H7 (cell line): ENCODE data around the gene TP53RK. TPM values are rescaled to one million over a fixed set of nuclear protein-coding genes. Genes with fewer than 3 reads are reported as not detected.

Experiments used
- DNase-seq: peaks from one replicate; pipeline ENCODE4 v3.0.0; 2012
- H3K27me3 ChIP-seq: 2 replicates; pipeline ENCODE4 v1.6.0; 2011; ENCODE audit warnings: mild to moderate bottlenecking, low read length; ENCODE audit not compliant: control insufficient read depth, insufficient read depth
- H3K36me3 ChIP-seq: replicated peaks from 2 replicates; pipeline ENCODE4 v1.5.1; 2011; ENCODE audit warnings: low read length; ENCODE audit not compliant: control insufficient read depth, insufficient read depth
- H3K4me3 ChIP-seq: 2 replicates; pipeline ENCODE4 v1.5.1; 2011; ENCODE audit warnings: low read depth, mild to moderate bottlenecking, control low read depth, low read length, moderate library complexity; ENCODE audit not compliant: insufficient read depth
- total RNA-seq: library from RNA; depleted of rRNA; stranded (reverse); fragments of >200 nt; shearing (Covaris generic); gene quantifications from 2 replicates; pipeline ENCODE4 v1.2.3, GENCODE V29; 2014; rRNA removed

Gene TP53RK
- total RNA-seq, 1 experiment from 2014 or later = 20.0 TPM

DNA sequence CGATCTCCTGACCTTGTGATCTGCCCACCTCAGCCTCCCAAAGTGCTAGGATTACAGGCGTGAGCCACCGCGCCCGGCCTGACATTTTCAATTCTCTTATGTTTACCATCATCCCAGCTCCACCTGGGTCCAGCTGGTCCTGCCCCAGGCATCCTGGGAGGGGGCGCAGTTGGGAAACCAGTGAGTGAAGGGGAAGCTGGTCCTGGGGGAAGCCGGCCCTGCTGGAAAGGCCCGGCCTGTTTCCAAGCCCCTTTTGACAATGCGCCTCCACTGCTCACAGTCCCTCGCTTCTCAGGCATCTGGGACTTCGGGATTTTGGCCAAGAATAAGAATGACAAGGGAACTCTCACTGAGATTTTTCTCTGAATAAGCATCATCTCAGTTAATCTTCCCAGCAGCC, 52.2 kb downstream of the TP53RK start:
- H3K4me3 ChIP-seq = no peak overlapping the region
- H3K27me3 ChIP-seq = no peaks in the 10 kb centered on the region
- DNase-seq = no peak
- no peaks in the 10 kb centered on the region for H3K36me3 ChIP-seq

- no peaks in the 10 kb centered on the region for H3K27me3 ChIP-seq
- H3K4me3 ChIP-seq = no peak overlapping the region
- DNase-seq = no peak
- H3K36me3 ChIP-seq = no peaks in the 10 kb centered on the region
Measured at GRCh38 chr20:46636514-46636913, 52.7 kb downstream of the TP53RK start.

- no peak for DNase-seq
- no peaks in the 10 kb centered on the region for H3K27me3 ChIP-seq
- no peak overlapping the region for H3K4me3 ChIP-seq
- H3K36me3 ChIP-seq = no peaks in the 10 kb centered on the region
Measured at GRCh38 chr20:46635514-46636136, 53.6 kb downstream of the TP53RK start.

GRCh38 chr20:46634528-46634927, 54.7 kb downstream of the TP53RK start:
- H3K27me3 ChIP-seq = no peaks in the 10 kb centered on the region
- no peak overlapping the region for H3K4me3 ChIP-seq
- no peak for DNase-seq
- no peaks in the 10 kb centered on the region for H3K36me3 ChIP-seq

Other genes starting within 250 kb of the TP53RK start
- 3.9 and 9.1 TPM in 2 replicates for gene ZNF334, start 175.9 kb downstream of the TP53RK start, total RNA-seq
- not detected in 2 replicates for gene OCSTAMP, start 138.8 kb downstream of the TP53RK start, total RNA-seq
- gene SLC13A3, start 38.0 kb downstream of the TP53RK start, total RNA-seq = 6.9 and 11.8 TPM in 2 replicates
- gene SLC2A10, start 20.2 kb upstream of the TP53RK start, total RNA-seq = 7.4 and 9.5 TPM in 2 replicates
- gene EYA2, start 205.4 kb upstream of the TP53RK start, total RNA-seq = 0.41 and 1.7 TPM in 2 replicates